Glomerular endothelial cell (primary cell): Measurements from ENCODE around the gene ARHGAP40. TPM values are rescaled to one million over a fixed set of nuclear protein-coding genes. Genes with fewer than 3 reads are reported as not detected.
"Not testable (repeated sequence)": the region's sequence is repeated elsewhere in the genome, so short reads cannot be mapped to it uniquely, and the experiment has no call there.

ENCODE experiments used
- DNase-seq: peaks from one replicate; pipeline ENCODE4 v3.0.0-alpha.2; 2011; ENCODE audit warnings: low read depth, low spot score; ENCODE audit errors: extremely low read depth
- total RNA-seq: library from RNA; depleted of rRNA; stranded (reverse); fragments of >200 nt; gene quantifications from 2 replicates; pipeline ENCODE4 v1.2.3, GENCODE V29; 2015

The ARHGAP40 gene
- total RNA-seq, 1 donor from 2014 or later: not detected

GRCh38 chr20:38586181-38586525 is 15.5 kb upstream of the ARHGAP40 start:
- no peak for DNase-seq

GRCh38 chr20:38588303-38588702 is 13.3 kb upstream of the ARHGAP40 start:
- no peak for DNase-seq

GRCh38 chr20:38589351-38589750 is 12.3 kb upstream of the ARHGAP40 start:
- DNase-seq: no peak

DNA sequence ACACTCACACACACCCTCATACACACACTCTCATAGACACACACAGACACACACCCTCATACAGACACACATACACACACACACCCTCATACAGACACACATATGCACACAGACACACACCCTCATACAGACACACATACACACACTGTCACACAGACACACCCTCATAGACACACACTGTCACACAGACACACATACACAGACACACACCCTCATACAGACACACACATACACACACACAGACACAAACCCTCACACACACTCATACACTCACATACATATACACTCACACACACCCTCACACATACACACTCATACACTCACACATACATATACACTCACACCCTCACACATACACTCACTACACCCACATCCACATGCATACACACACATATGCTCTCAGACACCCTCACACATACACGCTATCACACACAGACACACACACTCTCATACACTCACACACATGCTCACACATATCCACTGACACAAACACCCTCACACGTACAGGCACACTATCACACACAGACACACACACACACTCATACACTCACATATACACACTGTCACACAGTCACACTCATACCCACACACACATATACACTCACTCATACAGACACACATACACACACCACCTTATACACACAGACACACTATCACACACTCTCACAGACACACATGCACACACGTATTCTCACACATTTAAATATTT is 11.5 kb upstream of the ARHGAP40 start:
- no peak for DNase-seq

GRCh38 chr20:38590676-38591473 is 10.7 kb upstream of the ARHGAP40 start:
- DNase-seq: no peak

DNA sequence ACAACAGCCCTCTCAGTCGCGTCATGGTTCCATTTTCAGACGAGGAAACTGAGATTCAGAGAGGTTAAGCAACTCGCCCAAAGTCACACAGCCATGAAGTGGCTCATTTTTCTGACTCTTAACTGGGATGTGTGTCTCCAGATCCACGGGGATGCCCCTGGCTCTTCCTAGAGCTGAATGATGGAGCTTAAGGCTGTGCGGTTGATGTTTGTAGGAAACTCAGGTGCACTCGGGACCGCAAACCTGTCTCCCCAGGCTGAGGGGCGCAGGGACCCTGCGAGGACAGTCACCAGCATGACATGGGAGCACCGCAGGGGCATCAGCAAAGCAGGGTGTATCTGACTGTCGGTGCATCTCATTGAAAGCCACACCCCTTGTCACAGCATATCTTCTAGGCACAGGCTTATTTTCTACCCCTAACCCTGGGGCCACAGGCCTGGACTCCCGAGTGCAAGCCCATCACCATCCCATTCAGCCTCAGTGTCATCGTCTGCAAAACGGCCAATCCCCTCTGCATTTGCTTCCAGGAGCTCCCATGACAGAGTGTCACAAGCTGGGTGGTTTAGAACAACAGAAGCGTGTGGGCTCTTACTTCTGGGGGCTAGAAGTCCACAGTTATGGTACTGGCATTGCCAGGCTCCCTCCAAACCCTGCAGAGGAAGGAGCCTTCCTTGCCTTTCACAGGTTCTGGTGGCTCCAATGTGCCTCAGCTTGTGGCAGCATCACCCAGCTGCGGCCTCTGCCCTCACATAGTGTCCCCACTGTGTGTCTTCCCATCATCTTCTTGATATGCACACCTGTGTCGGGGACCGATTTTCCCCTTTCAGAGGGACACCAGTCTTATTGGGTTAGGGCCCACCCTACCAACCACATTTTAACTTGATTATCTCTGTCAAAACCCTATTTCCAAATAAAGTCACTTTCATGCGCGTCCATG is 9.9 kb upstream of the ARHGAP40 start:
- DNase-seq: no peak

GRCh38 chr20:38592411-38592790 is 9.2 kb upstream of the ARHGAP40 start:
- not testable (repeated sequence) for DNase-seq

DNA sequence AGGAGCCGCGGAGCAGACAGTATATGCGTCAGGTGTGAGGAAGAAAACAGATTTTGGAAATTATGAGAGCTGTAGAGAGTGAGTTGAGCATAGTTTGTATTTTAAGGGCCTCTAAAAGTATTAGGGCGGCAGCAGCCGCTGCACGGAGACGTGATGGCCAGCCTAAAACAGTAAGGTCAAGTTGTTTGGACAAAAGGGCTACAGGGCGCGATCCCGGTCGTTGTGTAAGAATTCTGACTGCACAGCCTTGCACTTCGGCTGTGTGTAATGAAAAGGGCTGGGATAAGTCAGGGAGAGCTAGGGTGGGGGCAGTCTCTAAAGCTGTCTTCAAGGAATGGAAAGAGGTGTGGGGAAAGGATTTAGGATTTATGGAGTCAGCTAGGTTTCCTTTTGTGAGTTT is 7.3 kb upstream of the ARHGAP40 start:
- DNase-seq: not testable (repeated sequence)

DNA sequence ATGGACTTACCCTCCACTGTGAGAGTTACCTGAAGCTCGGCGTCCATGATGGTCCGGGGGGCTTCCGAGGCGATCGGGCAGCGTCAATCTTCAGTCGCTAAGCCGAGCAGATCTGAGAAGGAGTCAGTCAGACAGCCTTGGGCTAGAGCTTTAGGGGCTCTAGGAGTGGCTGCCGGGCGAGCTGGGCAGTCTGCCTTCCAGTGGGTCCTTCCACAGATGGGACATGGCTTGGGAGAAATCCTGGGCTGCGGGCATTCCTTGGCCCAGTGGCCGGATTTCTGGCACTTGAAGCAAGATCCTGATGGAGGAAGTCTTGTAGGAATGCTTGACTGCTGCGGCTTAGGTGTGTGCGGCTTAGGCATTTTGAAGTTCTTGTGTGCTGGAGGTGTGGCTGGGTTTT is 5.7 kb upstream of the ARHGAP40 start:
- DNase-seq: not testable (repeated sequence)

DNA sequence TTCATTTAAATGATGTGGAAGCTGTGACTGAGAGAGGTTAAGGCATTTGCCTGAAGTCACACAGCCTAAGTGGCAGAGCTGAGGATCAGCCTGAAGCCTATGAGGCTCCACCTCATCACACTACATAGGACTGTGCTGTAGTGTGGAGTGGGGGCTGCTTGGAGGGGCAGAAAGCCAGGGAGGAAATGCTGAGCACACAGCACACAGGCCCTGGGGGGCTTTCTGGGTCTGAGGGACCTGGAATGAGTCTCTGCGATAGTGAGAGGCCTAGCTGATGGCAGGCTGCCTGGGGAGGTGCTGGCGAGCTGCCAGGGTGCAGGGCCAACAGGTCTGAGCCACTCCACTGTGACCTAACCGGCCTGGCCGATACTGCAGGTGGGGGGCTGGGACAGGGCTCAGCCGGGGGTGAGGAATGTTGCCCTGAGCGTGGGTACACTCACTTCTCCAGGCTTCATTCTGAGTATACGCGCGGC is 2.2 kb upstream of the ARHGAP40 start:
- no peak for DNase-seq

DNA sequence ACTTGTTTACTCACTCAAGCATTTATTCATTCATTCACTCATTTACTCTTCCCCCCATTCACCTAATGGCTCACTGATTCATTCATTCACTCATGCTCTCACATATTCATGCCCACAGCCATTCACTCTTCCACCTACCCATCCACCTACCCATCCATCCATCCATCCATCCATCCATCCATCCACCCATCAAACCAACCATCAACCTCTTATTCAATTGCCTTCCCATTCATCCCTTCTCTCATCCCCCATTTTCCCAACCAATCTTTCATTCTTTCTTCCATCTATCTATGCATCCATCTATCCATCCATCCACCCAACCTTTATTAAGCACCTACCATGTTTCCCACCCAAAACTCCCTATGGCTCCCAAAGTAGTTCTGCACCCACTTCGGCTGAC is 1.6 kb upstream of the ARHGAP40 start:
- no peak for DNase-seq

- no peak for DNase-seq
Observed at GRCh38 chr20:38602185-38602581, 574 bp downstream of the ARHGAP40 start.

- DNase-seq: no peak
Observed at GRCh38 chr20:38603286-38603685, 1.7 kb downstream of the ARHGAP40 start.

DNA sequence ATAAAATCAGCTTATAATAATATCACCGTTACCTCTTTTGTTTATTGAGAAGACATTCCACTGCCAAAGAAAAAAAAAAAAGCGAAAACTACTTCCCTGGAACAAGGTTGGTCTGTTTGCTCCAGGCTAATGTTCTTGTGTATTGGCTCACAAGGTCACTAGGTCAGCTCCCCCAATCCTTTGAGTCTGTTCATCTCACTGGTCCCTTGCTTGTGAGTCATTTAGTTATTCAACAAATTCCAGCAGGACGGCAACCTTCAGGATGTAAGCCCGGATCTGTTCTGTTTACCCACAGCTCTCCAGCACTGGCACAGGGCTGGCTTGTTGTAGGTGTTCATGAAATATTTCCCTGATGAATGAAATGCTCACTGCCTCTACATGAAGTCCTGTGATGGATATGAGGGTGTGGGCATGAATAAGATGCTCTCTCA is 3.3 kb downstream of the ARHGAP40 start:
- peak; percentile 81 for DNase-seq

GRCh38 chr20:38607351-38607750 is 5.7 kb downstream of the ARHGAP40 start:
- no peak for DNase-seq

DNA sequence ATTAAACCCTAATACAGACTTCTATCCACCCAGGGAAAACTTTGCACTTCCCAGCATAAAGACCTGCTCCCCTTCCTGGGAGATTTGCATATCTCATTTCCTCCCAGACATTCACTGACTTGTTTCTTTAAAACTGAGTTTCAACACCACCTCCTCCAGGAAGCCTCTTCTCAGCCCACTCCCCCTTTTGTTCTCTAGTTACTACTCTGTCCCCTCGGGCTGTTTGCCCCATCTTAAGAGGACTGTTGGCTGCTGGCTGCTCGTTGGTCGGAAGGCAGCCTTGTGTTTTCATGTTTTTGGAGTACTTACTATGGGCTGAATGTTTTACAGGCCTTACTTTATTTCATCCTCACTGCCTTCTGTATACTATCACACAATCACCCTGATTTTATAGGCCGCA is 6.6 kb downstream of the ARHGAP40 start:
- DNase-seq: no peak

GRCh38 chr20:38609815-38610214 is 8.2 kb downstream of the ARHGAP40 start:
- no peak for DNase-seq

- DNase-seq: no peak
Observed at GRCh38 chr20:38610521-38610920, 8.9 kb downstream of the ARHGAP40 start.

- no peak for DNase-seq
Observed at GRCh38 chr20:38612751-38613515, 11.3 kb downstream of the ARHGAP40 start.

DNA sequence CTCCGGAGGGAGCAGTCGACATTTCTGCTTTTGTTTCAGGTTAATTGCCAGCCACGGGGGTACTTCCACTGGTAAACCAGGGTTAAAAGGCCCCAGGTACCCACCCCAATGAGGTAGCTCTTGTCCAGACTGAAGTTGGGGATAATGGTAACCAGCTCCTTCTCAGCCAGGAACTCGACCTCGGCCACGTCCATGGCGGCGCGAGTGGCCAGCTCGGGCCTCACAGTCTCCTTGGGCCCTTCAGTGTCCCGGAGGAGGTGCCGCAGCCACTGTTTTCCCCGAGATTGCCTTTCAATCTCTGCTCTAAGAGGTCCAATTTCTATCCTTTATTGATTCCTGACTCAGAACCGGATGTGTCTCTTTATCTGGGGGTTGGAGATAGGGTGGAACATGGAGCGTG is 13.7 kb downstream of the ARHGAP40 start:
- DNase-seq: no peak
